Measurements from ENCODE around the gene MZB1.
A peak's percentile ranks its signal among the peaks of the same experiment; 100 is the strongest.

The MZB1 gene, protein sequence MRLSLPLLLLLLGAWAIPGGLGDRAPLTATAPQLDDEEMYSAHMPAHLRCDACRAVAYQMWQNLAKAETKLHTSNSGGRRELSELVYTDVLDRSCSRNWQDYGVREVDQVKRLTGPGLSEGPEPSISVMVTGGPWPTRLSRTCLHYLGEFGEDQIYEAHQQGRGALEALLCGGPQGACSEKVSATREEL

DNA sequence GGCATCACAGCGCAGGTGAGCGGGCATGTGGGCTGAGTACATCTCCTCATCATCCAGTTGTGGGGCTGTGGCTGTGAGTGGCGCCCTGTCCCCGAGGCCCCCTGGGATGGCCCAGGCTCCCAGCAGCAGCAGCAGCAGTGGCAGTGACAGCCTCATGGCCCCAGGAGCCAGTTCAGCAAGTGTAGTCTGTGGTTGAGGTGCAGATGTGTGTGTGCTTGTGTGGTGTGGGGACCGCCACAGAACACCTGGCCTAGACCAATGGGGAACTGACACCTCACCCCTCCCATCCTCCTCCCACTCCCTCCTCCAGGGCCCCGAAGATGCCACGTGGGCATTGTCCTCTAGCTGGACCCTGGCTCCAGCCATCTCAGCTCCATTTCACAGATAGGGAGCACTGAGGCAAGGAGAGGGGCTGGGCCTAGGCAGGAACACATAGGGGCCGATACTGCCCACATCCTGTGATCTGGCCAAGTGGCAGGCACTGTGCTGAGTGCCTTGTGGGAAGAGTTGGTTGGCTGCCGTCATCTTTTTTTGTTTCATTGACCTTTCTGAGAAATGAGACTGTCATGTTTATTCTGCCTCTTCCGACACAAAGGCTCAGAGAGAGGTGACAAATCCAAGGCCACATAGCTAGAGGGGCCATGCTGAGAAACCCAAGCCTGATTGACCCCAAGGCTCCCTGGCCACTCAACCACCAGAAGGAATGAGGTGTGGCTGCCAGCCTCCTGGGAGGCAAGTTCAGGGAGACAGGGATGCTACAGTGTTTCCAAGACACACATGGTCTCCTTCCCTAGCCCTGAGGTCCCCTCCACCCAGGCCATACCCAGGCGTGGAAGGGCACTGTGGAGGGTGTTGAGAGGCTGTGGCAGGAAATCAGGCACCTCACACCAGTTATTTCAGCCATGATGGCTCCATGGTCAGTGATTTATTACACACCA, at the start of gene MZB1:
Gene MZB1 (minus strand): TSS at position 213 of the 938 bp plus-strand sequence. CDS start 57 bp downstream, at position 156.
- DNase-seq = peak; percentile 66

DNA sequence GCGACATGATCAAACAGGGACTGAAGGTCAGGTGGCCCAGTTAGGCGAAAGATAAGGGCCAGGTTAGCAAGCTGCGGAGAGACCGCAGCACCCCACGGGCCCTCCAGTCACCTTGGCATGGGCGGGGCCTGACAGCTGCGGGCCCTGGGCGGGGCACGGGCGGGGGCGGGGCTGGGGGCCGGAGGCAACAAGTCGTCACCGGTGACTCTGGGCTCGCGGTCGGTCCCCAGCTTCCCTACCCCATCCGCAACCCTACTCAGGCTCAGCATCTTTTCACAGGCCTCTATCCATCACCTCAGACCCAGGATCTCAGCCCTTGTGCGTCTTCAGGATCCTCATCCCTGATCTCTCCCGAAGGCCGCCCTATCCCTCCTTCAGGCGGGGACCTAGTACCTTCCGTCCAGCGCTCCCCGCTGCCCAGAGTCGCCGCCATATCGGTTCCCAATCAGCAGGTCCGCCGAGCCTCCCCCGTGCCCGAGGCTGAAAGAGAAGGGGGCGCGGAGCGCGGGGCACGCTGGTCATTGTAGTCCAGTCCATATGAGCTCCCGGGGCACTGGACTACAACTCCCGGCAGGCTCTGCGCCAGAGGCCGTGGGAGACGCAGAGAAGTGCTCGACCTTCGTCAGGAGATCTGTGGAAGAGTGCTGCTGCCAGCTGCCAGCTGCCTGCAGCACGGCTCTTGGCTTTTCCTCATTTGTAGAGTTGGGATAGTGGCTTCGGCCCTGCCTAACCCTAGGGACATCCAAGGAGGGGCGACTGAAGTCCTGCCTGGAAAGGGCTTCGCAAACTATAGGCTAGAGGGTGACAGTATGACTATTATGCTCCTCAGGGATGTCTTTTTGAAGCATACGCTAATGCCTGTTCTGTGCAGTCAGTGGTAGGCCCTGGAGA, 49.5 kb upstream of the MZB1 start, which contains the start of gene DNAJC18:
Gene DNAJC18 (minus strand): TSS at position 513 of the 891 bp plus-strand sequence. CDS start 80 bp downstream, at position 433.
- peak; percentile 93 for DNase-seq

DNA sequence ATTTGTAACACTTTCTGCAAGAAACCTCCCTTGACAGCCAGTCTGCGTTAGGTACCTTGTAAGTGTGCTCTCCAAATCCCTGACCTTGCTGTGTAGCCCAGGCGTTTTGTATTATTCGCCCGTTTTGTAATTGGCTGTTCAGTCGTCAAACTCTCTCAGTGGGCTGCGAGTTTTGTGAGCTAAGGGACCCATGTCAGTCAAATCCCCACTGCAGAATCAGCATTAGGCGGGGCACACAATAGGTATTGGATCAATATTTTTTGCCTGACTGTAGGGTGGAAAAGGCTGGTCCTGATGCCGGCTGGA, 48.9 kb upstream of the MZB1 start:
- no peak for DNase-seq

DNA sequence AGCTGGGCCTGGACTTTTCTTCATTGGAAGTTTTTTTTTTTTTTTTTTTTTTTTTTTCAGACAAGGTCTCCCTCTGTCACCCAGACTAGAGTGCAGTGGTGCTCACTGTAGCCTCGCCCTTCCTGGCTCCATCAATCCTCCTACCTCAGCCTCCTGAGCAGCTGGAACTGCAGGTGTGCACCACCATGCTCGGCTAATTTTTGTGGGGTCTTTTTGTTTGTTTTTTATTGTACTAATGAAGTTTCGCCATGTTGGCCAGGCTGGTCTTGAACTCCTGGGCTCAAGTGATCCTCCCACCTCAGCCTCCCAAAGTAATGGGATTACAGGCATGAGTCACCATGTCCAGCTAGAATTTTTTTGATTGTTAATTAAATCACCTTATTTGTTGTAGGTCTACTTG, 46.0 kb upstream of the MZB1 start:
- no peak for DNase-seq

DNA sequence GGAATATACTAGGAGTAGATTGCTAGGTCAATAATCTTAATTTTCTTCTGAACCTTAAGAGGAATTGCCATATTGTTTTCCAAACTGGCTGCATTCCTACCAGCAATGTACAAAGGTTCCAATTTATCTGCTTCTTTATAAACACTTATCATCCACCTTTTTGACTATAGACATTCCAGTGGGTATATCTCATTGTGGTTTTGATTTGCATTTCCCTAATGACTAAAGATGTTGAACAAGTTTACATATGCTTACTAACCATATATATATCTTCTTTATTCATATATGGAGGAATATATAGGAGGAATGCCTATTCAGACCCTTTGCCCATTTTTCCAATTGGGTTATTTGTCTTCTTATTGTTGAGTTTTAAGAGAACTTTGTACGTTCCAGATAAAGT, 42.0 kb upstream of the MZB1 start:
- DNase-seq = no peak

GRCh38 chr5:139430015-139430414, 40.3 kb upstream of the MZB1 start:
- DNase-seq = no peak

- no peak for DNase-seq
These were observed 36.6 kb upstream of the MZB1 start for GRCh38 chr5:139426203-139426885.

DNA sequence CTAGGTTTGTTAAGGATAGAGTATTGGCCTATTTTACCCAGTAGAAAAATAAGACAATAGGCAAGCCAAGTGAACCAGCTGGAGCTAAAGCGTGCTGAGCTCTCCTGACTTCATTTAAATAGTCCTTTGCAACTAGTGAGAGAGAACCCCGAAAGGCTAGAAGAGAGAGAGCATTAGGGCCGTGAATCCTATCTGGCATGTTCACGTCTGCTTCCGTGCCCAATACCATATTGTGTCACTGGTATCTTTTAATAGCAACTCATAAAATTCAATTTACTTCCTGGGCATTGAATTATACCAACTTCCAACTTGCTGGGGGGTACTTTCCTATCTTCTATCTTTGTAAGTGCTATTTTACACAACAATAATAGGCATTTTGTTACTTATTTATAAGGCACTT, 35.8 kb upstream of the MZB1 start:
- no peak for DNase-seq

DNA sequence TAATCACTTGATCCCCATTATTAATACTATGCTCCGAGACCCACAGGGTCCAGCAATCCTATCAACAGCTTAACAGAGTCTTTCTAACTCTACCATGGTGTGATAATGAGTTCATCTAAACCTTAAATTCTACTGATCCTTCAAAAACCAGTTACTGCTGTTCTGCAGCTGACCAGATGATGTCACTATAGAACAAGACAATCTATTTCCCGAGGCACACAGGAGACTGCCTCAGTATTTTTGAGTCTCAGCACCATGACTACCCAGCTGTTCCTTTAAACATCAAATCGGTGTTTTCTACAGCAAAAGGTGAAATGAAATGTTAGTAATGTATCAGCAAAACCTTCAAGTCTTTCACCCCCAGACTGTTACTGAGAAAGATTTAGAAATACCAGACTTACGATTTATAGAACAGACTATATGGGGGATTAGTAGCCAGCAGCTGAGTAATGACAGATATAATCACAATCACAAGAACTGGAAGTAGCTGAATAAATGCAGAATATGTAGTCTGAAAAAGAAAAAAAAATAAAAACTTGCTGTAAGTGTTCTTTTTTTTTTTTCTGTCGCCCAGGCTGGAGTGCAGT, 32.7 kb upstream of the MZB1 start:
- peak; percentile 44 for DNase-seq

DNA sequence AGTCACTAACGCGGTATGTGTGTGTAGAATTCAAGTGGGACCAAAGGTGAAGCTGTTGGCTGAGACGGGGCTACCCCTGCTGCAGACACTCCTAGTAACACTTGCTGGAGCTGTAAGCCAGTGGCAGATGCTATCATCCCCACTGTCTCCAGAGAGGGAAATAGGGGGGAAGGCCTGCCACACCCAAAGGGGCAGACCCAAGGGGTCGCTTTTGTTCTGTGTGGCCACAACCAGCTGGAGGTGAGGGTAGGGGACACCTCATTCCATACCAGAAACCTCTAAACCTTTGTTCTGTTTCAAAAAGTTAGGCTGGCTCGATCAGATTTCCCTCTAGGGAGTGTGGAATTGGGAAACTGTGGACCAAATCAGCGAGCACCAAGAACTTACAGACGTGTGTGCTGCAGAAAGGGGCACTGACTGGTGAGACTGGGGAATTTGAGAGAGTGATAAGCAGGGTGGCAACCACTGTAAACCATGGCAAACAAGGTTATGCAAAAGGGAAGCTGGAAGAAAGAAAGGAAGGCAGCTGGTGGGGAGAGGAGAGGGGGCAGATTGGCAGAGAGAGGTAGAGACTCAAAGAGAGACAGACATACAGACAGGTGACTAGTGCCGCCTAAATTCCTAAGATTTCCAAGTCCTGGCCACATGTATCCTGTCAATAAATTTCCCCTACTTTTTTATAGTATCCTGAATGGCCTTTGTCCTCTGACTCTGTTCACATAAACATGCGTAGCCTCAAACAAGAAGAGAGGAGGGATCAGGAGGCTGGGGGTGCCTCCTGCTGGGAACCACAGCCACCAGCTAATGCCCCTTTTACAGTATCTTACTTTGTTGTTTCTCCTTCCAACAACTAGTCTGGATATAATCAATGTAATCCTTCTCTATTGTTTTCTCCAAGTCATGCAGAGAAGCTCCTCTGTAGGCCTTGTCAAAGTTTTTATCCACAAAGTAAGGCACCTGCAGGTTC, 29.8 kb upstream of the MZB1 start:
- DNase-seq = no peak

GRCh38 chr5:139418793-139419192, 29.1 kb upstream of the MZB1 start:
- no peak for DNase-seq

DNA sequence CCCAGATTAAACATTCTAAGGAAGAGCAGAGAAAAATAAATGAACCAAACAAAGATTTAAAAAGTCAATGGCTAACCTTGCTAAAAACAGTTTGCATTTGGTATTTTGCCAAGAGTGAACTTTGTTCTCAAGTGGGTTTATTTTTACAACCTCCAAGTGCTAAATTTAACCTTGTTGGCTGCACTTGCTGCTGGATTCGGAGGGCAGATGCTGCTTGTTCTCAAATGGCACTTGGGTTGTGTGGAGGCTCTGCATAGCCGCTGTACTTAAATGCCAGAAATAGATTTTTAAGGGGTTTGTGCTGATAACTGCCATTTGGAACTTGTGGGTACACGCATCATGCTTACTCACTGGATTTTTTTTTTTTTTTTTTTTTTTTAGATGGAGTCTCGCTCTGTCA, 27.5 kb upstream of the MZB1 start:
- no peak for DNase-seq

GRCh38 chr5:139416651-139417050, 26.9 kb upstream of the MZB1 start:
- DNase-seq = no peak

DNA sequence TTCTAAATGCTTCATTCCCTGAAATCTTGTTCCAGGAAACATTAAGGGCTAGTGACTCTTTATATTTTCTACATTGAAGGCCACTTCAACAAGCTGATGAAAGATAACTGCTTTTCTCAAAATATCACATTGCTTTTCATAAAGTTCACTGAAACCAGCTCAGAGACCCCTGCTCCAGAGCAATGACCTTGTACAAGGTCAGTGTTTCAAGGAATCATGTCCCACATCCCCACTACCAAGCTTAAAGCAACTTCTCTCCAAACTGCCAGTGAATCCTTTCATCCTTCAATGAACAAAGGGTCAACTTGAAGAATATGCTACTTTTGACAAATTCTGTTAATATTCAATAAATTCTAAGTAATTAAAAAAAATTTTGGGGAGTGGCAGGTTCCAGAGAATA, 26.2 kb upstream of the MZB1 start:
- DNase-seq = no peak

DNA sequence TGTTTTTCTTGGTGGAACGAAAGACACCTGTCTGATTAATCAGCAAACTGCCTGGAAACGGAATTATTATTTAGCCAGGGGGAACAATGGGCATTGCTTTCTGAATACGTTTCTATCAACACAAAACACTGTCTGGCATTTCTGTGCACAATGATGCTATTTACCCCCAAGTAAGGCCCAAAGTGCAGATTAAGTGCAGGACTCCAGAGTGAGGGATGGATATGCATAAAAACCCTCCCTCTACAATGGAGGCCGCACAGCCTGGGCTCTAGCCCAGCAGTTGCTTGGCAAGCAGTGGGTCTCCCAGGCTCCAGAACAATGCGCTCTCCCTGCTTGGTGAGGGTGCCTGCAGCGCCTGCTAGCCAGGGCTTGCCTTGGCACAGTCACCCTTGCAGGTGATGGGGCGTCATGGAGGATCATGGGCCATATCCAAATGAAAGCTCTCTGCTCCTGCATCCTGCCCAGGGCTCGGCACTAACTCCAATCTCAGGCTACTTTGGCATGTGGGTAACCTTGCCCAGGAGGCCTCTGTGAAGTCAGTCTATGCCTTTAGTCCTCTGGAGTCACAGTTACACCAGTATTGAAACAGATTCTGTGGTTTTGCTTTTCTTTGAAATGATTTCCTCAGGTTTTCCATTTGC, 25.6 kb upstream of the MZB1 start:
- no peak for DNase-seq

GRCh38 chr5:139414581-139415130, 24.9 kb upstream of the MZB1 start:
- no peak for DNase-seq

- DNase-seq = no peak
These were observed 24.2 kb upstream of the MZB1 start for GRCh38 chr5:139413963-139414362.

- DNase-seq = no peak
These were observed 23.4 kb upstream of the MZB1 start for GRCh38 chr5:139413153-139413552.

- no peak for DNase-seq
These were observed 21.5 kb upstream of the MZB1 start for GRCh38 chr5:139410993-139411828.
